G401 (cell line): Measurements from ENCODE around the gene THSD7A. TPM values are rescaled to one million over a fixed set of nuclear protein-coding genes. Genes with fewer than 3 reads are reported as not detected.

ENCODE experiments used
- DNase-seq: peaks from one replicate; pipeline ENCODE4 v3.0.0-alpha.2; 2015; ENCODE audit warnings: low spot score
- in situ Hi-C: cut with HindIII; loops from 2 replicates; pipeline ENCODE4 v1.10.0; 2016; ENCODE audit warnings: low sequenced_read_pairs, mixed read lengths
- total RNA-seq: library from RNA; depleted of rRNA; stranded (reverse); fragments of >200 nt; shearing (Covaris generic); gene quantifications from 2 replicates; pipeline ENCODE4 v1.2.3, GENCODE V29; 2014; rRNA removed

Gene THSD7A
- not detected in 2 replicates for total RNA-seq

GRCh38 chr7:11831736-11832495 lies at the start of gene THSD7A:
THSD7A (minus strand) TSS chr7:11832198; CDS start chr7:11831946, 252 bp downstream.
- in situ Hi-C loops = no loop called here
- DNase-seq = no peak

GRCh38 chr7:11881680-11882079 lies 49.7 kb upstream of the THSD7A start:
- in situ Hi-C loops = no loop called here

GRCh38 chr7:11875635-11876034 lies 43.6 kb upstream of the THSD7A start:
- in situ Hi-C loops = no loop called here
- no peak for DNase-seq

More at GRCh38 chr7:11881680-11882079, 49.7 kb upstream of the THSD7A start:
- no peak for DNase-seq

GRCh38 chr7:11865671-11866070 lies 33.7 kb upstream of the THSD7A start:
- in situ Hi-C loops = no loop called here
- DNase-seq = no peak

- in situ Hi-C loops = no loop called here
- DNase-seq = no peak
Observed at GRCh38 chr7:11858622-11859302, 26.8 kb upstream of the THSD7A start.

- in situ Hi-C loops = no loop called here
Observed at GRCh38 chr7:11858026-11858425, 26.0 kb upstream of the THSD7A start.

GRCh38 chr7:11848251-11848650 lies 16.3 kb upstream of the THSD7A start:
- in situ Hi-C loops = no loop called here
- DNase-seq = no peak

More at GRCh38 chr7:11858026-11858425, 26.0 kb upstream of the THSD7A start:
- DNase-seq = no peak

GRCh38 chr7:11847336-11847735 lies 15.3 kb upstream of the THSD7A start:
- DNase-seq = no peak
- in situ Hi-C loops = no loop called here

- in situ Hi-C loops = no loop called here
- DNase-seq = no peak
Observed at GRCh38 chr7:11846361-11846955, 14.5 kb upstream of the THSD7A start.

- in situ Hi-C loops = no loop called here
- DNase-seq = no peak
Observed at GRCh38 chr7:11843113-11843765, 11.2 kb upstream of the THSD7A start.

- in situ Hi-C loops = no loop called here
- DNase-seq = no peak
Observed at GRCh38 chr7:11841657-11842056, 9.7 kb upstream of the THSD7A start.

GRCh38 chr7:11835260-11835659 lies 3.3 kb upstream of the THSD7A start:
- no peak for DNase-seq
- in situ Hi-C loops = no loop called here

- DNase-seq = no peak
- in situ Hi-C loops = no loop called here
Observed at GRCh38 chr7:11833431-11833830, 1.4 kb upstream of the THSD7A start.

- in situ Hi-C loops = no loop called here
- DNase-seq = no peak
Observed at GRCh38 chr7:11831156-11831735, 752 bp downstream of the THSD7A start.

GRCh38 chr7:11830582-11831155 lies 1.3 kb downstream of the THSD7A start:
- DNase-seq = no peak
- in situ Hi-C loops = no loop called here

GRCh38 chr7:11829954-11830353 lies 2.0 kb downstream of the THSD7A start:
- in situ Hi-C loops = no loop called here
- DNase-seq = no peak

GRCh38 chr7:11819947-11820346 lies 12.1 kb downstream of the THSD7A start:
- no peak for DNase-seq
- in situ Hi-C loops = no loop called here

GRCh38 chr7:11819271-11819670 lies 12.7 kb downstream of the THSD7A start:
- DNase-seq = no peak
- in situ Hi-C loops = no loop called here

- DNase-seq = no peak
- in situ Hi-C loops = no loop called here
Observed at GRCh38 chr7:11818281-11818680, 13.7 kb downstream of the THSD7A start.
